NCI-H146 treated with DMSO at 0.1 percent for 48 hours (cell line): ENCODE data around the gene NEK4.
"Not testable (repeated sequence)": the region's sequence is repeated elsewhere in the genome, so short reads cannot be mapped to it uniquely, and the experiment has no call there.

ENCODE experiments used
- DNase-seq: peaks from one replicate; lab custom pipeline; 2025; ENCODE audit not compliant: unreplicated experiment; lab: John Stamatoyannopoulos, UW

NEK4 gene

DNA sequence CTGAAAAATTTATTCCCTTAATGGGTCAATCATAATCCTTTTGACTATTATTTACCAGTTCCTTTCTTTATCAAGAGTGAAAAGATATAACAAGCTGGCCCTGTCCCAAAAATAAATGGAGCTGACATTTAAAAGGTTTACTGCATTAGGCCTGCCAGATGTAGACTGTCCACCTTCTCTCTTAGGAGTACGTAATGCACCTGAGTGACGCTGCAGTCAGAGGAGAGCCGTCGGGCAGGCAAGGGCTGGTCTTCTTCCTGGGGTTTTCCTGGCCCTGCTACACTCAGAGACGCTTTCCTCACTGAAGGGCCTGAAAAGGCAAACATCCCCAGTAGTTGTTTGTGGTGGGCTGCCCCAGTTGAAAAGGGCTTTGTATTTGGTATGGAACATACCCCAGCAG is 27.6 kb downstream of the NEK4 start:
- no peak for DNase-seq

DNA sequence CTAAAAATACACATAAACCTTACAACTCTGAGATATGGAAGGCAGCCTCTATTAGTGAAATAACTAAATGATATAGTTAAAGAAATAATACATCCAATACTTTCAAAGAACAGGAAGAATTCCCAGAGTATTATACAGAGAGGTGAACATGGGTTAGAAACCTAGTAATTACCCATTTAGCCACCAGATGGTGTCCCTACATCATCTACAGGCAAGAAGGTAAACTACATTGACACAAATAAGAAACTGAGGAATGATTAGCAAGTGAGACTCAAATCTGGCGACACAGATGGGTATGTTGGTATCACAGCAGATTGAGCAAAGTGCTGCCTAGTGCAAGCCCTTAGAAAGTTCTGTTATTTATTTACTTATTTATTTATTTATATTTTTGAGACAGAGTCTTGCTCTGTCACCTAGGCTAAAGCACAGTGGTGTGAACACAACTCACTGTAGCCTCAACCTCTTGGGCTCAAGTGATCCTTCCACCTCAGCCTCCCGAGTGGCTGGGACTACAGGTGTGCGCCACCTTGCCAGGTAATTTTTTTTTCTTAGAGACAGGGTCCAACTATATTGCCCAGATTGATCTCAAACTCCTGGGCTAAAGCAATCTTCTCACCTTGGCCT is 28.2 kb downstream of the NEK4 start:
- no peak for DNase-seq

DNA sequence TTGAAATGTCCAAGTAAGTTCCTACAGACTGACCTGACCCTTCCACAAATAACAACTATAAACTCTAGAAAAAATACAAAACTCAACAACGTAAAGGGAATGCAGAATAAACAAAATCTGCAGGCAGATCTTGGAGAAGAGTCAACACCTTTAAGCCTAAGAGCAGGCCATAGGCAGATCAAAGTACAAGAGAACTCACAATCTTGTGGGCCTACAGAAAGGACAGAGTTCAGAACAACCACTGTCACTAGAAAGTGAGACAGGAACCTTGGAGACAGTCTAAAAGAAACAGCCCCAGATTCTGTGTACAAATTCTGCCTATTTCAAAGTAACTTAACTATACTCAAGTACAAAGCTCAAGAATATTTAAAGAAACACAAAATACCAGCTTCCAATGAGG is 31.0 kb downstream of the NEK4 start:
- no peak for DNase-seq

DNA sequence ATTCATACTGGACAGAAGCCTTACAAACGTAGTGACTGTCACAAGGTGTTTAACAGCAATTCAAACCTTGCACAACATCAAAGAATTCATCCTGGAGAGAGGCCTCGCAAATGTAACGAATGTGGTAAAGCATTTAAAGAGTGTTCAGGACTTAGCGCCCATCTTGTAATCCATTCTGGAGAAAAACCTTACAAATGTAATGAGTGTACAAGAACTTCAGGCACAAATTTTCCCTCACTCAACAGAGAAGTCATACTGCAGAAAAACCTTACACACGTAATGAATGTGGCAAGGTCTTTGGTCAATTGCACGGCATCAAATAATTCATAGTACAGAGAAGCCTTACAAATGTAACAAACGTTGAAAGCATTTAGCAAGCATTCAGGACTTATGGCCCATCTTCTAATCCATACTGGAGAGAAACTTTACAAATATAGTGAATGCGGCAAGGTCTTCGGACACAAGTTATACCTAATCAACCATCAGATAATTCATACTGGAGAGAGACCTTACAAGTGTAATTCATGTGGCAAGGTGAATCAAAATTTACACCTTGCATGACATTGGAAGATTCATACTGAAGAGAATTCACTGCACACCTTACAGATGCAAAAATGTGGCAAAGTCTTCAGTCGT is 37.4 kb downstream of the NEK4 start:
- no peak for DNase-seq

DNA sequence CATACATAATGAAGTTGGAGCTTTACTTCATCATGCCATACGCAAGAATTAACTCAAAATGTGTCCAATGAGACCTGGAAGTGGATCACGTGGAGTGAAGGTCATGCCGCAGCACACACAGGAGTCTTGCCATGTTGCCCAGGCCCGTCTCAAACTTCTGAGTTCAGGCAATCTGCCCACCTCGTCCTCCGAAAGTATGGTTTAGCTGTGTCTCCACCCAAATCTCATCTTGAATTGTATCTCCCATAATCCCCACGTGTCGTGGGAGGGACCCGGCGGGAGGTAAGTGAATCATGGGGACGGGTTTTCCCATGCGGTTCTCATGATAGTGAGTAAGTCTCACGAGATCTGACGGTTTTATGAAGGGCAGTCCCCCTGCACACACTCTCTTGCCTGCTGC is 39.1 kb downstream of the NEK4 start:
- DNase-seq: no peak

DNA sequence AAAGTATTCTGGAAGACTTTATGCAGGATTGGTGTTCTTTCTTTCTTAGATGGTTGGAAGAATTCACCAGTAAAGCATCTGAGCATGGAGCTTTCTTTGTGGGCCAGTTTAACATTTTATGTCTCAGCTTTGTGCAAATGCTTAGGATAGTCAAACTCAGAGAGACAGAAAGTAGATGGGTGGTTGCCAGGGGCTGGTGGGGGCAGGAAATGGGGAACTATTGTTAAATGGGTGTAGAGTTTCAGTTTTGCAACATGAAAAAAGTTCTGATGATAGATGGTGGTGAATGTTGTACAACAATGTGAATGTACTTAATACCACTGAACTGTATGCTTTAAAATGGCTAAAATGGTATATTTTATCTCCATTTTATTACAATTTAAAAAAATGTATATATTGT is 40.1 kb downstream of the NEK4 start:
- no peak for DNase-seq

DNA sequence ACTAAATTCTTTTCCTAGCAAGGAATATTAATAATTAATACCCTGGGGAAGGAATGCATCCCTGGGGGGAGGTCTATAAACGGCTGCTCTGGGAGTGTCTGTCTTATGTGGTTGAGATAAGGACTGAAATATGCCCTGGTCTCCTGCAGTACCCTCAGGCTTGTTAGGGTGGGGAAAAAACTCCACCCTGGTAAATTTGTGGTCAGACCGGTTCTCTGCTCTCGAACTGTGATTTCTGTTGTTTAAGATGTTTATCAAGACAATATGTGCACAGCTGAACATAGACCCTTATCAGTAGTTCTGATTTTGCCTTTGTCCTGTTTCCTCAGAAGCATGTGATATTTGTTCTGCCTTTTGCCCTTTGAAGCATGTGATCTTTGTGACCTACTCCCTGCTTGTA is 42.0 kb downstream of the NEK4 start:
- DNase-seq: not testable (repeated sequence)

DNA sequence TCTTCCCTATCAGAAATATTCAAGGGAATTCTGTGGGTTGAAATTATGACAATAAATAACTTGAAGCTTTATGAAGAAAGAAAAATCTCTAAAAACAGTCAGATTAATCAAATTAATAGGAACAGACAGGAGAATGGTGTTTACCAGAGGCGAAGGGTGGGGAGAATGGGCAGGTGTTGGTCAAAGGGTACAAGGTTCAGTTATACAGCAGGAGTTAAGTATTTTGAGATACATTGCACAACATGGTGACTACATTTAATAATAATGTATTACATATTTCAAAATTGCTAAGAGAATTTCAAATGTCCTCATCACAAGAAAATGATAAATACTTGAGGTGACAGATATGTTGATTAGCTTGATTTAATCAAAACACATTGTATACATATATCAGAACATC is 46.2 kb downstream of the NEK4 start:
- no peak for DNase-seq

DNA sequence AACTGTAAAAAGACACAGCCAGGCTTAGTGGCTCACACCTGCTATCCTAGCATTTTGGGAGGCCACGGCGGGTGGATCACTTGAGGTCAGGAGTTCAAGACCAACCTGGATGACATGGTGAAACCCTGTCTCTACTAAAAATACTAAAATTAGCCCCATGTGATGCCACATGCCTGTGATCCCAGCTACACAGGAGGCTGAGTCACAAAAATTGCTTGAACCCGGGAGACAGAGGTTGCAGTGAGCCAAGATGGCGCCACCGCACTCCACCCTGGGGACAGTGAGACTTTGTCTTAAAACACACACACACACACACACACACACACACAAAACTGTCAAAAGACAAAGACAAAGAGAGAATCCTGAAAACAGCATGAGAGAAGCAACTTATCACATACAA is 46.8 kb downstream of the NEK4 start:
- no peak for DNase-seq

DNA sequence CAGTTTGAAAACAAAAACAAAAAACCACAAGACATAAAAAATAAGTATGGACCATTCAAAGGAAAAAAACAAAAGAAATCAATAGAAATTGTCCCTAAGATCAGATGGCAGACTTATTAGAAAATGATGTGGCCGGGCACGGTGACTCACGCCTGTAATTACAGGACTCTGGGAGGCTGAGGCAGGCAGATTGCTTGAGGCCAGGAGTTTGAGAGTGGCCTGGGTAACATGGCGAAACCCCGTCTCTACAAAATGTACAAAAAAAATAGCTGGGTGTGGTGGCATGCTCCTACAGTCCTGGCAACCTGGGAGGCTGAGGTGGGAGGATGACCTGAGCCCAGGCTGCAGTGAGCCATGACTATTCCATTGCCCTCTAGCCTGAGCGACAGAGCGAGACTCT is 48.2 kb downstream of the NEK4 start:
- no peak for DNase-seq

DNA sequence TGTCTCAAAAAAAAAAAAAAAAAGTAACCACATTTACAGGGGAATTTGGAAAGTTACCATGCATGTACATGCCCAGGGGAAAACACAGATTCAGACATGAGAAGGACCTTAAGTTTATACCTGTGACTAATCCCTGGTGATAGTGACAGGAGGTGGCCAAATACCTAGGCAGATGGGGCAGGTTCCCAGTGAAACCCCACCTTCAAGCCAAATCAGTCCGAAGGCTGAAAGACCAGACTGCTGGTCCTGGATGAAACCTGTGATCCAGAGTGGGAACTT is 49.1 kb downstream of the NEK4 start:
- no peak for DNase-seq

DNA sequence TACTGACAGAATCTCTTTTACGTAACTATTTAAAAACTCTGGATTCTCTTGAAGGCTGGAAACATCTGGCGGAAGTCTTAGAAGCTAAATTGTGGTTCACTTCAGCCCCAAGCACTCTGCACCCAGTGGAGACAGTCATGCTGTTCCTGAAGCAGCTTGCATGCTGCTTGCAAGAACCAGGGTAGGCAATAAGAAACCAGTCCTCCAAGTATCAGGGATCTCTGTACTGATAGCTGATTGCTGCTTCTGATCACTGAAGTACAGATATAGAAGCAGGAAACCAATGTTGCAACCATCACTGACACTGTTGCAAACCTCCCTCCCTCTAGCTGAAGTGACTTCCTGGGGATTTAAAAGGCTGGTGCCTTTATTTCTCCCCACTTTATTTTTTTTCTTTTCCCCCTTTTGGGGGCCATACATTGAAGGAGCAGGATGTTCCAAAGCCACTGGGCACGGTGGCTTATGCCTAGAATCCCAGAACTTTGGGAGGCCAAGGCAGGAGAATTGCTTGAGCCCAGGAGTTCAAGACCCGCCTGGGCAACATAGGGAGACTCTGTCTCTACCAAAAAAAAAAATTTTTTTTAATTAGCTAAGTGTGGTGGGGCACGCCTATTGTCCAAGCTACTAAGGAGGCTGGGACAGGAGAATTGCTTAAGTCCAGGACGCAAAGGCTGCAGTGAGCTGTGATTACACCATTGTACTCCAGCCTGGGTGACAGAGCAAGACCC is 49.6 kb downstream of the NEK4 start:
- DNase-seq: no peak

DNA sequence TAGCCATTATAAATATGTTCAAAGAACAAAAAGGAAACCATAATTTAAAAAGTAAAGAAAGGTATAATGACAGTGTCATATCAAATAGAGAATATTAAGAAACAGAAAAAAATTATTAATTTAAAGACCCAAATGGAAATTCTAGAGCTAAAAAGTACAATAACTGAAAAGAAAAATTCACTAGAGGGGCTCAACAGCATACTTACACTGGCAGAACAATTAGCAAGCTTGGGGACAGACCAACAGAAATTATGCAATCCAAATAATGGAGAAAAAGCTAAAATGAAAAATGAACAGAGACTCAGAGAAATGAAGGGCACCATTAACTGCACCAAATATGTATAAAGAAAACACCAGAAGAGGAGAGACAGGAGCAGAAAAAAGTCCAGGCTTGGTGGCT is 51.1 kb downstream of the NEK4 start:
- DNase-seq: no peak

DNA sequence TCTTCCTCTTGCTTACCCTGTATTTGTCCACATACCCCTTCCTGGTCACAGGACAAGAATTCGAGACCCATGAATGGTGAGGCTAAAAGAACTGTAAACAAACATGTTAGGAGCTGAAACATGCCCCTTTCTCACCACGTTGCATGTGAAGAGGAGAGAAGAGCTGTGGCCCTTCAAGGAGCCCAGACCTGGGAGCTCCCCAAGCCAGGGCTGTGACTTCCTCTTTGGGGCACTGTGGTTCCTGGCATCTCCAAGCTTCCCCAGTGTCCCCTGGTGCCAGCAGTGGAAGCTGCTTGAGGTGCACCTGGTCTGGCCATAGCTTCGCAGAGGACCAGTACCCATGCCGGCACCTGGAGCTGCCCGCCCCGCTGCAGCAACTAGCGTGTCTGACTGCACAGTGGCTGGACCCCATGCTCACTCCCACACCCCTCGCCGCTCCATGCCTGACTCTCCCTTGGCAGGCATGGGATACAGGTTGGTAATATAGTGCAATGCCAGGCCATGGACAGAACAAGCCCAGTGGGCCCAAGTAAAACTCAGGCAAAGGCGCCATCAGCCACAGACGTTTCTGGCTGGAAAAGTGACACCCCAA is 54.9 kb downstream of the NEK4 start:
- no peak for DNase-seq

DNA sequence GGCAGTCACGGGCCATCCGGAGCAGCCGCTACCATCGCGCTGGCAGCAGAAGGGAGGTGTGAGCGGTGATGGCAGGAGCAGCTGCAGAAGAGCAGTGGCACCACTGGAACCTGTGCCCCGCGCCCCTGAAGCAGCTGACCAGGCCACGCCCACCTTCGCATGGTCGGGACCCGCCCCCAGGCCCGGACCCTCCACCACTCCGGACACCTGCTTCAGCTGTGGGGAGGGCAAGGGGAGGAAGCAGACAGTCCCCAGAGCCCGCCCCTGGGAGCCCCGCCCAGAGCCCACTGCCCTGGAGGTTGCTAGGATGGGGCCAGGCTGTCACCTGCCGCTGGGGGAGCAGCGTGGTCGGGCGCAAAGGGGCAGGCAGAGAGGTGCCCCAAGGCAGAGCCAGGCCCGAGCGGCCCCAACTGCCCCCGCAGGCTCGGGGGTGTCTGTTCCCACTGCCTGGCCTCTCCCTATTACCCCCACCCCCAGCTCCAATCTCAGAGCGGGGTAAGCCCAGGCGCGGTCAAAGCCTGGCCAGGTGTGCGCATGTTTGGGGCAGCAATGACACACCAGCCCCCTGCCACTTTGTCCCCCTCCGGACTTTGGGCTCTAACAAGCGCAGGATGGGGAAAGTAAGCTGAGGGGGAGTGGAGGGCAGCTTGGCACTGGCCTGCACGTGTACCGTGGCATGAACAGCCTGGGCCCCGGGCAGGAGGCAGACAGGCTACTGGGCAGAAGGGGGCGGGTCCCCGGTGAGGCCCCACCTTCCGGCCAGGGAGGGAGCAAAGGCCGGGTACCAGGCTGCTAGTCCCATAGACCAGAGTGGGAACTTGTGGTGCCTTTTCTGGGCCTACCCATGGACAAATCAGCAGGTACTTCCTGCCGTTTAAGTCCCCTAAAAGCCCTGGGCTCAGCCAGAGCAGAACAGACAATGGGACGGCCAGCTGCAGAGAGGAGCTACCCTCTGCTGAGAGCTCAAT is 56.1 kb downstream of the NEK4 start:
- no peak for DNase-seq

DNA sequence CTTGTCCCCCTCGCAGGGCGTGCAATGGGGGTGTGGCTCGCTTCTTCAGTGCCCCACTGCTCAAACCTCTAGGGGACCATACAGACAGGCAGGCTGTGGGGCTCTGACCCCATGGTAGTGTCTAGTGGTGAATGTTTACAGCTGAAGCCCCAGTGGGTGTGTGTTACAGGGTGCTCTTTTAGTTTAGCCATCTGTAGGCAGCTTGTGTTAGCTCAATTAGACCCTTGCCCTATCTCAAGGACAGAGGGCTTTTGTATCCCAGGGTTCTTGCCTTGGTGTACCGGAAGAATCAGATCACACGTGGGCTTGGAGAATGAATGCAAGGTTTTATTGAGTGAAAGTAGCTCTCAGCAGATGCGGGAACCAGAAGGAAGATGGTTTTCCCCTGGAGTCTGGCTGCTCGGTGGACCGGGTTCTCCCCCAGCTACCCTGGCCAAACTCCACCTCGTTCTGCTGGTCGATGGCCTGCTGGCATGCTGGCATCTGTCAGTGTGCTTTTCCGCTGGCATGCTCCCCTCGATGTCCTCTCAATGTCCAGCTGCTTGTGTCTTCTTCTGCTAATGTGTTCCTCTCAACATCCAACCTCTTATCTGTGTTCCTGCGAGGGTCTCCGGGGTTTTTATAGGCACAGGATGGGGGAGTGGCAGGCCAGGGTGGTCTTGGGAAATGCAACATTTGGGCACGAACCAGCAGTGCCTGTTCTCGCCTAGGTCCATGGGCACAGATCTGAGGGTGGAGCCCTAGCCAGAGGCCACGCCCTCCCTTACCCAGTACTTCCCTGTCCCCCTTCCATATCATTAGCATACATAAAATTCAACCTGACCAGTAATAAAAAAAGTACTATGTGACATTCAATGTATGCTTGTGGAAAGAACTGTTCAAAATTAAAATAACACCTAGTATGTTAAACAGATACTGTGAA is 58.2 kb downstream of the NEK4 start:
- DNase-seq: no peak

DNA sequence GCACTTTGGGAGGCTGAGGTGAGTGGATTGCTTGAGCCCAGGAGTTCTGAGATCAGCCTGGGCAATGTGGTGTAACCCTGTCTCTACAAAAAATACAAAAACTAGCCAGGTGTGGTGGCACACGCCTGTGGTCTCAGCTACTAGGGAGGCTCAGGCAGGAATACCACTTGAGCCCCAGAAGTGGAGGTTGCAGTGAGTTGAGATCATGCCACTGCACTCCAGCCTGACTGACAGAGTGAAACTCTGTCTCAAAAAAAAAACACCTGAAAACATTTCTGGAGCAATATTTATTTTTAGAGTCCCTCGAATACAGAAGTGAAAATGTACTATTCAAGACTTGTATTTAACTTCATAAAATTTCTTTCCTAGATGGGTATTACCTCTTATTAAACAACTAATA is 60.2 kb downstream of the NEK4 start:
- no peak for DNase-seq

DNA sequence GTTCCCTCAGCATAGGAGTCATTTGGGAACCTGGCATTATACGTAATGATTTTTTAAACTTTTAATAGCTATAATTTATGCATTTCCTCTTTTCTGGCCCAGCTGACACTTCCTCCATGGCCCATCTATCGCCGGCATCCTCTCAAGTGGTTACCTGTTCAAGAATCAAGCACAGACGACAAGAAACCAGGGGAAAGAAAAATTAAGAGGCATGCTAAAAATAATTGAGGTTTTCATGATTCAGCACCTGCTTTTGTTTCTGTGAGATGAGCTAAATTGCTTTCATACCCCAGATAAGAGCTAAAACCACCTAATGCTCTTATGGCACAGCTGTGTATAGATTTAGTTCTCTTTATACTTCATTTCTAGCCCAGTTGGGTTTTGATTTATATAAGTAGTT is 63.2 kb downstream of the NEK4 start:
- no peak for DNase-seq

DNA sequence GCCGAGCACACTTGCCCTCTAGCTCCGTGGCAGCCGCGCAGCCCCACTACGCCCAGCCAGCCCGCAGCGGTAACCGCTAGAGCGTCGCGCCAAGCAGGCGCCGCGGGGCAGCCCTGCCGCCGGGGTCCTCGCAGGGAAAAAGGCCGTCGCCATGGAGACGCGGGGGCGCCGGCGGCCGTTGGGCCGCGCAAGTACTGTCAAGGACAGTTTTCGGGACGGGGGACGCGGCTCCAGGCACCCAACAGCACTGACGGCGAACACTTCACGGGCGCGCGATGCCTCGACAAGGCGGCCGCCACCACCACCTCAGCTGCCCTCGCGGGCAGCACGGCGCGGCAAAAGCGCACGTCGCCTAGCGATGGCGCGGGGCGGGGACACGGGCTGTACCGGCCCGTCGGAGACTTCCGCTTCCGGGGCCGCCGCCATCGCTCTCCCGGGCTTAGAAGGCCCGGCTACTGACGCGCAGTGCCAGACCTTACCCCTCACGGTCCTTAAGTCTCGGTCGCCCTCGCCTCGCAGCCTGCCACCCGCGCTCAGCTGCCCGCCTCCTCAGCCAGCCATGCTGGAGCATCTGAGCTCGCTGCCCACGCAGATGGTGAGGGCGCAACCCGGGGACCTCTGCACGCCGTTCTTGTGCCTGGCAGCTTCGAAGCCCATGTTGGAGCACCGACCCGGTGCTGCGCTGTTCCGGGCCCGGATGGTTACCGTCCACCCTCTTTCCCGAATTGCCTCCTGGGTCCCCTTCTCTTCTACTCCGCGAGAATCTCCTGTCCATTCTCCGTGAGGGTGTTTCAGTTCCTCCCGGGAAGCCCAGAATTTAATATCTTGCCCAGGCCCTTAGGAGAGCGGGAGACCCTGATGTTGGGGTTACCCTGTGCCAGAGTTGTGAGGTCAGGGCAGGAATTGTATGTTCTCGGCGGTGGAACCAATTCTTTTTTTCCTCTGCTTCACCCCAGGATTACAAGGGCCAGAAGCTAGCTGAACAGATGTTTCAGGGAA is 64.8 kb downstream of the NEK4 start, which contains the start of the genes GLT8D1 and SPCS1:
Gene GLT8D1, minus strand, starts transcription at position 104 of the 999 bp plus-strand sequence. CDS start 5,331 bp downstream, outside the sequence.
Gene SPCS1, plus strand, starts transcription at position 419 of the 999 bp plus-strand sequence. Its CDS starts 141 bp downstream, at position 560.
- DNase-seq: peak; percentile 70
